Skeletal muscle tissue (tissue), 4 donors: ENCODE measurements around the gene NFATC1. TPM values are rescaled to one million over a fixed set of nuclear protein-coding genes. Genes with fewer than 3 reads are reported as not detected.
"Not testable (repeated sequence)": the region's sequence is repeated elsewhere in the genome, so short reads cannot be mapped to it uniquely, and the experiment has no call there.

ENCODE experiments used
- H3K27ac ChIP-seq: one replicate; pipeline ENCODE4 v1.7.0; 2013; ENCODE audit warnings: mild to moderate bottlenecking, low read depth, low read length, inconsistent platforms
- H3K27me3 ChIP-seq, 3 donors: one replicate each; pipeline ENCODE4 v1.7.0; 2013; ENCODE audit warnings: low read length in 3 of 3; ENCODE audit not compliant: control insufficient read depth in 3 of 3, insufficient read depth in 3 of 3
- H3K36me3 ChIP-seq, 3 donors: one replicate each; pipeline ENCODE4 v1.7.0; 2013; ENCODE audit warnings: low read length in 3 of 3; ENCODE audit not compliant: control insufficient read depth in 3 of 3, insufficient read depth in 3 of 3
- H3K4me1 ChIP-seq, 3 donors: one replicate each; pipeline ENCODE4 v1.7.0; 2013; ENCODE audit warnings: low read length in 3 of 3, mild to moderate bottlenecking in 3 of 3; ENCODE audit not compliant: control insufficient read depth in 3 of 3, insufficient read depth in 3 of 3
- H3K4me3 ChIP-seq, 3 donors: one replicate each; pipeline ENCODE4 v1.7.0; 2013; ENCODE audit warnings: low read length in 3 of 3
- H3K9ac ChIP-seq, 3 donors: one replicate each; pipeline ENCODE4 v1.7.0; 2013; ENCODE audit warnings: low read length in 3 of 3, mild to moderate bottlenecking in 3 of 3, moderate library complexity in 2 of 3, low read depth in 1 of 3
- H3K9me3 ChIP-seq, 3 donors: one replicate each; pipeline ENCODE4 v1.7.0; 2013; ENCODE audit warnings: low read length in 3 of 3; ENCODE audit not compliant: control insufficient read depth in 3 of 3
- total RNA-seq: library from RNA; depleted of rRNA; stranded (reverse); fragments of >200 nt; gene quantifications from one replicate; pipeline ENCODE4 v1.2.3, GENCODE V29; 2014
- donor health status: Osteomylitis.

The NFATC1 gene
- total RNA-seq, 1 donor from 2014 or later, result 10.4 TPM

DNA sequence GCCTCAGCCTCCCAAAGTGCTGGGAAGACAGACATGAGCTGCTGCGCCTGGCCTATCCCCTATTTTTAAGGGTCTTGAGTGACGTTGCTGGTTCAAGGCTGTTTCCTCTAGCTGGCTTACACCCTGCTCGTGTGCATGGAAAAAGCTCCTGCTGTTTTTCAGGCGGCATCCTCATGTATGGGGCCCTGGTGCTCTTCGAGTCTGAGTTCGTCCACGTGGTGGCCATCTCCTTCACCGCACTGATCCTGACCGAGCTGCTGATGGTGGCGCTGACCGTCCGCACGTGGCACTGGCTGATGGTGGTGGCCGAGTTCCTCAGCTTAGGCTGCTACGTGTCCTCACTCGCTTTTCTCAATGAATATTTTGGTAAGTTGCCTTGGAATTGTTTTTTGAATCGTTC is 22.0 kb upstream of the NFATC1 start:
- Histone ChIP-seq H3K27ac (no peak overlapping the region), H3K36me3 (peaks cover 17 to 24% (median 20%) of the 10 kb centered on the region in 3 donors), H3K9ac (no peak overlapping the region), H3K9me3 (no peaks in the 10 kb centered on the region), H3K4me3 (no peak overlapping the region), H3K4me1 (no peaks in the 10 kb centered on the region), H3K27me3 (no peaks in the 10 kb centered on the region)

DNA sequence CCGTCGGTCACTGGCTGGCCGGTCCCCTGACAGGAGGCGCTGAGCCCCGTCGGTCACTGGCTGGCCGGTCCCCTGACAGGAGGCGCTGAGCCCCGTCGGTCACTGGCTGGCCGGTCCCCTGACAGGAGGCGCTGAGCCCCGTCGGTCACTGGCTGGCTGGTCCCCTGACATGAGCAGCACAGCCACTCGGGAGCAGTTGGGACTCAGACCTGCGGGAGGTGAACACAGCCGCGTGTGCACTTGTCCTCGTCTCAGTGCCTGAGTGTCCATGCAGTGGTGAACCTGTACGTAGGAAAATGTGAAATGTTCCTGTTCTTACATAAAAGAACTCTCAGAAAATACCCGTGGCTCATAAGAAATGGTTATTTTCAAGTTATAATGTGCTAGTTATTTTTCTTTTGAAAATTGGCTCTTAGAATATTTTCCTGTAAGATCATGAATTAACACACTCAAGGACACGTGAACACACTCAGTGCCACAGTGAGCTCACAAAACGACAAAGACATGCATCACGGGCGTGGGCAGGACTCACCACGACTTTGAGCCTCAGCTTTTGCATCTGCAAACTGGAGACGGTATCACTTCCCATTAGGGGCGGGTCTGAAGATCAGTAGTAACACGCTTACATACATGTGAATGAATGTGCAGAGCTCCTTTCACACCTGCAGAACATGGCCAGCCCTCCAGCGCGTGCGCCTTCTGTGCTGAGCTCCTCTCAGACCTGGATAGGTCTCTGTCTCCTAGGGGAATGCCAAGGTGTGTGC is 21.1 kb upstream of the NFATC1 start:
- H3K27ac ChIP-seq, result no peak overlapping the region
- no peak overlapping the region for H3K4me3 ChIP-seq
- H3K9me3 ChIP-seq, result no peaks in the 10 kb centered on the region
- H3K4me1 ChIP-seq, result peaks cover 3% of the 10 kb centered on the region in 3 donors
- H3K36me3 ChIP-seq, result peaks cover 17 to 24% (median 20%) of the 10 kb centered on the region in 3 donors
- H3K27me3 ChIP-seq, result no peaks in the 10 kb centered on the region
- no peak overlapping the region for H3K9ac ChIP-seq

DNA sequence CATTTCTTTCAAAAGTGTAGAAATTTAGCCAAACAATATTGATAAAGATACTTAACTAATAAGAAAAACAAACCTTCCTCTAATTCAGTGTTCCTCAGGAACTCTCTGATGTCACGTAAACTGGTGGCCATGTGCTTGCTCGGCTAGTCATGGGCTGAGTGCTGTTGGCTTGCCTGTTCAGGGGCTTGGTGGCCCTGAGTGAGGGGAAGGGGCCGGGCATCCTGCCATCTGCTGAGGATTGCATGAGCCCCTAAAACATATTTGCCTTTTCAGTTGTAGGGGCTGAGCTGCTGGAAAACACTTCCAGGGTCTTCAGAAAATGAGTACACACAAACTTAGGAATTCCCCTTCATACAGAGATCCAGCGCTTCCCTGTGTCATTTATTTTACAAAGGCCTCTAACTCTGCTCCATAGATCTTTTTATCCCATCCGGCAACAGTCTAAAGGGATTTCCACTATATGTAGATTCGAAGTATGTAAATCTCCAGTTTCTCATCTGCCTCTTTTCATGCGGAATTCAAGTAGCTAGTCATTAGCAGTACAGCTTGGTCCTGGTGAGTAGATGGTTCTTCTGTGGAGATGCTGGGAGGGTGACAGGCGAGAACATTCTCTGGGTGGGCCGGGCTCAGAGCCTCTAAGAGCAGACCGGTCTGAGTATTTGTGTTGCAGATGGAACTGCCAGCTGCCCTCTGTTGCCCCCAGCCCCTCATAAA is 20.1 kb upstream of the NFATC1 start:
- H3K4me3 ChIP-seq, result no peak overlapping the region
- H3K27ac ChIP-seq, result no peak overlapping the region
- H3K36me3 ChIP-seq, result peaks cover 17 to 24% (median 21%) of the 10 kb centered on the region in 3 donors
- peaks cover 3% of the 10 kb centered on the region in 3 donors for H3K4me1 ChIP-seq
- H3K27me3 ChIP-seq, result no peaks in the 10 kb centered on the region
- no peaks in the 10 kb centered on the region for H3K9me3 ChIP-seq
- no peak overlapping the region for H3K9ac ChIP-seq

DNA sequence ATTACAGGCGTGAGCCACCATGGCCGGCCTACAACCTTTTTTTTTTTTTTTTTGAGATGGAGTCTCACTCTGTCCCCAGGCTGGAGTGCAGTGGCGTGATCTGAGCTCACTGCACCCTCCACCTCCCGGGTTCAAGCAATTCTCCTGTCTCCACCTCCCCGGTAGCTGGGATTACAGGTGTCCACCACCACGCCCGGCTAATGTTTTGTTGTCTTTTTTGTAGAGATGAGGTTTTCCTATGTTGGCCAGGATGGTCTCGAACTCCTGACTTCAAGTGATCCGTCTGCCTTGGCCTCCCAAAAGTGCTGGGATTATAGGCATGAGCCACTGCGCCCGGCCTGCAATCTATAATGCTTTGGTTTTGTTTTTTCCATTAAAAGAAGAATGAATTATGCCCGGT is 19.1 kb upstream of the NFATC1 start:
- peaks cover 14 to 24% (median 18%) of the 10 kb centered on the region in 3 donors for H3K36me3 ChIP-seq
- not testable (repeated sequence) for H3K4me1 ChIP-seq, H3K4me3 ChIP-seq, H3K9ac ChIP-seq, H3K27me3 ChIP-seq, H3K27ac ChIP-seq, H3K9me3 ChIP-seq

DNA sequence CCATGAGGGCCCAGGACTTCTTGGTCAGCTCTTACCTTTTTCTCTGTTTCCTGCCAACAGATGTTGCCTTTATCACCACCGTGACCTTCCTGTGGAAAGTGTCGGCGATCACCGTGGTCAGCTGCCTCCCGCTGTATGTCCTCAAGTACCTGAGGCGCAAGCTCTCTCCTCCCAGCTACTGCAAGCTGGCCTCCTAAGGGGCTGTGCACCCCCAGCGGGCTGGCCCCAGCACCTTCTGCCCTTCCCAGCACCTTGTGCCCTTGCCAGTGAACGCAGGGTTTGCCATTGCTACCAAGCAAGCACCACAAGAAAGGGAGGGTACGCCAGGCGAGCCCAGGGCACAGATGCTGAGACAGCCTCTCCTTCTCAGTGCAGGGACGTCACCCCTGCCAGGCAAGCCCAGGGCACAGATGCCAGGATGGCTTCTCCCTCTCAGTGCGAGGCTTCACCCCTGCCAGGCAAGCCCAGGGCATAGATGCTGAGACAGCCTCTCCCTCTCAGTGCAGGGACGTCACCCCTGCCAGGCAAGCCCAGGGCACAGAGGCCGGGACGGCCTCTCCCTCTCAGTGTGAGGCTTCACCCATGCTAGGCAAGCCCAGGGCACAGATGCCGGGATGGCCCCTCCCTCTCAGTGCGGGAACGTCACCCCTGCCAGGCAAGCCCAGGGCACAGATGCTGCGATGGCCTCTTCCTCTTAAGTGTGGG is 18.4 kb upstream of the NFATC1 start:
- peaks cover 3 to 7% (median 3%) of the 10 kb centered on the region in 3 donors for H3K4me1 ChIP-seq
- peaks cover 12 to 24% (median 18%) of the 10 kb centered on the region in 3 donors for H3K36me3 ChIP-seq
- H3K9me3 ChIP-seq, result no peaks in the 10 kb centered on the region
- no peak overlapping the region for H3K27ac ChIP-seq
- no peaks in the 10 kb centered on the region for H3K27me3 ChIP-seq
- no peak overlapping the region for H3K9ac ChIP-seq
- H3K4me3 ChIP-seq, result no peak overlapping the region

DNA sequence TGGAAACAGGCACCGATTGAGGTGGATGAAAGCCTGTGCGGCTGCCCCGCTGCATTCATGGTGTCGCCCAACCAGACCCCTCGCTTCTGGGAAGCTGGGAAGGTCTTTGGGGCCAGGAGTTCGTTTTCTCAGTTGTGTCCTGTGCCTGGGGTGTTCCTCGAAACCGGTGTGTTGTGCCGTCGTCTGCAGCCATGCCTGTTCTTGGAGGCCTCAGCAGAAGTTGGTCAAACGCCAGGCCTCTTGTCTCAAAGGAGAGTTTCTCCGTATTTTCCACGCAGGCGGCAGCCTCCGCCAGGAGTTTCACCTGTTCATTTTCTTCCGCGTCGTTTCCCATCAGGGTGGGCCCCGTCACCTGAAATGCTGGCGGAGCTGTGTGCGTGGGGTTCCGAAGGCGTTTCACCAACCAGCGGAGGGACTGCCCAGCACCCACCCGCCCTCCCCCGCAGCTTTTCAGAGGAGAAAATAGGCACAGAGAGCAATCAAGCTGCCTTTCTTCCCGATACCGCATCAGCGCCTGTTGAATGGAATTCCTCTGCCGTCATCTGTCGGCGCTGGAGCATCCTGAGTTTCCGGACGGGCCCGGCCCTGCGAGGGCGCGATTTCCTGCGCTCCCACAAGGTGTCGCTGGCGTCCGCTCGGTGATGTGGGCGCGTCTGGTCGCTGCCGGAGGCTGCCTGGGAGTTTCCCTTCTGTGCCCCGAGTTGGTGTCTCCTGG is 17.0 kb upstream of the NFATC1 start:
- Histone ChIP-seq H3K27me3 (no peaks in the 10 kb centered on the region), H3K27ac (no peak overlapping the region), H3K36me3 (peaks cover 12 to 21% (median 17%) of the 10 kb centered on the region in 3 donors), H3K4me1 (peaks cover 3 to 7% (median 3%) of the 10 kb centered on the region in 3 donors), H3K9me3 (no peaks in the 10 kb centered on the region), H3K4me3 (no peak overlapping the region), H3K9ac (no peak overlapping the region)

DNA sequence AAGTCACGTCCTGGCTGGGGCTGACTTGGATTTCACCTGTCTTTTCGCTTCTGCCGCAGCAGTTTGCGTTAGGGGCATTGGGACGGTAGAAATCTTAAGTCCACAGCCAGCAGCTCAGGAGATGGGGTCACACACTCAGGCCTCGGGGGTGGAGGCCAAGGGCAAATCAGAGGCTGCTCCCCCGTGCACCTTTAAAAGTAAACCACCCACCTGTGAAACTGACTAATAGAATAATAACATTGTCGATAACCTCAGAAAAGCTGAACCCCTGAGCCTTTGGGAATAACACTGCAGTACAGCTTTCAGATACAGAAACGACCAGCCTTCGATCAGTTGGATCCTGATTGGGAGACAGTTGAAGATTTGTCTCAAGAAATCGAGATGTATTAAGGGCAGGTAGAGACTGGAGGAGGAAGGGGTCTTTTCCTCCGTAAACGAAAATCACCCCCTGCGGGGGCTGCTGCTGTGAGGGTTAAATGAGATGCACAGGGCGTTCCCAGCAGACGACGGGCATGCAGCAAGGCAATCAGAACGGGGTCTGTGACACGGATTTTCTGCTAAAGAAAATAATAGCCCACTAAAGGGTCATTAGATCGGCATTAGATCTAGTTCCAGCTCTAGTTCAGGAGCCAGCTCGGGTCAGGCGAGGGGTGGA is 16.4 kb upstream of the NFATC1 start:
- Histone ChIP-seq H3K4me1 (peaks cover 3 to 7% (median 6%) of the 10 kb centered on the region in 3 donors), H3K9ac (no peak overlapping the region), H3K27ac (no peak overlapping the region), H3K9me3 (no peaks in the 10 kb centered on the region), H3K27me3 (peaks cover 0 to 4% (median 0%) of the 10 kb centered on the region in 3 donors), H3K4me3 (no peak overlapping the region), H3K36me3 (peaks cover 12 to 19% (median 16%) of the 10 kb centered on the region in 3 donors)

DNA sequence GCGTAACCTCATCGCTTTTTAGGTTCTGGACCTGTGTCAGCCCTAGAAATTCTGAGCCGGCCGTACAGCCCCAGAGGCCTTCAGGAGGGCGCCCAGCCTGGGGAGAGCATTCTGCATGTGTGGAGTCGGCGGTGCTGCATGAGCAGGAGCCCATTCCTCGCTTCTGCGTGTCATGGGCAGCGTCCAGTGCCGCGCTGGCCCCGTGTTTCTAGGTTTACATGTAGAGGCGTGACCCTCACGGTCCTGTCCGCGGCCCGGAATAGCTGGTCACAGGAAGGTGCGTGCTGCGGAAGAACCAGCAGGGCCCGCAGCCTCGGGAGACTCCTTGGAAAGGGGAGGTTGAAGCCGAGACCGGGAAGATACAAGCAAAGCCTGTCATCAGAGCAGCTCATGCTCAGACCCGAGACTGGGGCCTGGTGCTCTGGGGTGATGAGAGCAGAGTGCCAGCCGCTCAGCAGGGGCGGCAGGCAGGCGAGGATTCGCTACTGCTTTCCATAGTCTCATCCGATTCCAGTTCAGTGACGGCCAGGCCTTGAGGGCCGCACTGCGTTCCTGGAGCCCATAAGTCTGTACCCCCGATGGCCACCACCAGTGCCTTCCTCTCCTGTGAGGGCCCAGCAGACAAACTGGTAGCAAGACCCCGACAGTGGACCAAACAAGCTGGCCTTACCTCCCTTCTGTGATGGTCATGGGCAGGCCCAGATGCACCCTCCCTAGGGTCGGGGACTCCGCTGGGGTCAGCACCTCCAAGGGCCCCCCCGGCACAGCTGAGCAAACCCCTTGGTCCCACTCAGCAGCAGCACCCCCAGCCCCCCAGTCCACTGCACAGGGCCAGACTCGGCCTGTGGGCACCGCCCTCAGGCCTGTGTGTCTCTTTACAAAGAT is 15.6 kb upstream of the NFATC1 start:
- H3K4me1 ChIP-seq, result peaks cover 5 to 14% (median 7%) of the 10 kb centered on the region in 3 donors
- no peak overlapping the region for H3K4me3 ChIP-seq
- H3K36me3 ChIP-seq, result peaks cover 7 to 14% (median 13%) of the 10 kb centered on the region in 3 donors
- H3K27ac ChIP-seq, result no peak overlapping the region
- peaks cover 0 to 9% (median 0%) of the 10 kb centered on the region in 3 donors for H3K27me3 ChIP-seq
- H3K9me3 ChIP-seq, result no peaks in the 10 kb centered on the region
- H3K9ac ChIP-seq, result no peak overlapping the region
